Iris pigment epithelial cell (primary cell): Measurements from ENCODE around the gene GATA2.

ENCODE experiments used
- DNase-seq: peaks from one replicate; pipeline ENCODE4 v3.0.0-alpha.2; 2011; ENCODE audit warnings: low read depth

The GATA2 gene

GRCh38 chr3:128433837-128434165 lies 59.2 kb downstream of the GATA2 start:
- DNase-seq = no peak

GRCh38 chr3:128432971-128433836 lies 59.8 kb downstream of the GATA2 start:
- no peak for DNase-seq

- DNase-seq = no peak
Observed at GRCh38 chr3:128432301-128432970, 60.6 kb downstream of the GATA2 start.

DNA sequence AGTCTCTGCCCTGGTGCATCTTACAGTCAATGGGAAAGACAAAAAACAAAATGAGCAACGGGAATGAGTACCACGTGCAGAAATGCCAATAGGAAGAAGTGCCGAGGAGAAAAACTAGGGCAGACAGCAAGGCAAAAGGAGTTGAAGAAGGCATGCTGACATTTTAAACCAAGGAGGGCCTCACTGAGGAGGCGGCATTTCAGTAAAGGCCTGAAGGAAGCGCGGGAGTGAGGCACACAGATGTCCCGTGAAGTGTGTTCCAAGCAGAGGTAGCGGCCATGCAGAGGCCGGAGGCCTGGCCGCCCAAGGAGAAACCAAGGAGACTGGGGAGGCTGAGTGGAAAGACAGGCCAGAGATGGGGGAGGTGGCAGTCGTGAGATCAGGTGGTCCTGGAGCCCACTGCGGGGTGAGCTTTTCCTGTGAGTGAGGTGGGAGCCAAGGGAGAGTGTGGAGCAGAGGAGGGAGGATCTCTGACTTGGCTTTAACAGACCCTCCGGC lies 61.1 kb downstream of the GATA2 start:
- no peak for DNase-seq

GRCh38 chr3:128430731-128431130 lies 62.3 kb downstream of the GATA2 start:
- no peak for DNase-seq

DNA sequence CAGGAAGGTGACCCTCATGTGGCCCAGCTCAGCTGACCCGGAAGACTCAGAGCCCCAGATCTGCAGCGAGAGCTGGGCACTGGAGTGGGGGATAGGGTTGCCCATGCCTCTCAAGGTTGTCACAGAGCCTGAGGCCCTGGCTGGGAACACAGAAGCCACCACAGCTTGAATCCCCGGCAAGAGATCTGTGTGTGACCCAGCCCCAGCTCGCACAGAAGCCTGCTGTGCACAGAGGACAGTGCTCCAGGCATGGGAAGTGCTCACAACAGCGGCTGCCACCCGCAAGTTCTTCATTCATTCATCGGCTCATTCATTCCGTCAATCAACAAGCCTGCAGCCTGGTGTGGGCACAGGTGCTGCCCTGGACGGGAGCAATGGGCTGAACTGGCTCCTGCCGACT lies 62.7 kb downstream of the GATA2 start:
- DNase-seq = no peak

DNA sequence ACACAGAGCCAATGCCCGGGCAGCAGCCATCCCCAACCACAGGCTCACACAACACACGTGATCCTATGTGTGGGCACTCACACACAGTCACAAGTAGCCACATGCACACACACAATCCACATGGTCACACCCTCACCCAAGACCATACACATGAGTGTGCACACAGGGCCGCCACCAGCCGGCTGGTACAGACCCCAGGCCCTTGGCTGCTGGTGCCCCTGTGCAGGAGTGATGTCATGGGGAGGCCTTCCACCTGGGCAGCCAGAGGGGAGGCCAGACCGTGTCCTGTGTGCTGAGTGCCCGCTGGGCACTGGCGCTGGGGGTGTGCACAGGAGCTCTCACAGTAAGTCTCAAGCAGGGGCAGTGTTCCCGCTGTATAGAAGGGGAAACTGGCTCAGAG lies 63.2 kb downstream of the GATA2 start:
- DNase-seq = no peak
